A549 (cell line): Measurements from ENCODE around the gene BMAL1. TPM values are rescaled to one million over a fixed set of nuclear protein-coding genes. Genes with fewer than 3 reads are reported as not detected.

ENCODE experiments used
- ATAC-seq, 2 experiments: fragments of 200-7000 bp in 1 of 2; fragments of >200 bp in 1 of 2; cut with Nextera tagmentation in 1 of 2; cut with Tn5 transposase in 1 of 2; 3 replicates each; pipeline versions ENCODE4 v1.8.0 to v1.9.1; 2018 to 2020; ENCODE audit warnings: mild to moderate bottlenecking in 1 of 2, moderate library complexity in 1 of 2
- CTCF ChIA-PET: fragments of 300-600 bp; sonication (Branson Sonifier 250); formaldehyde crosslinking; extraction: SDS; loops from one replicate; lab custom pipeline; 2021; ENCODE audit warnings: antibody characterized with exemption, inconsistent platforms; lab: Yijun Ruan, JAX
- POLR2A ChIA-PET: fragments of 350-600 bp; formaldehyde crosslinking; extraction: SDS; loops from one replicate; lab custom pipeline; 2021; ENCODE audit warnings: antibody characterized with exemption, inconsistent platforms; lab: Yijun Ruan, JAX
- DNase-seq, 2 experiments: peaks; one replicate each; pipeline versions ENCODE4 v3.0.0 to v3.0.0-alpha.2; 2011 to 2016; ENCODE audit warnings: low read depth in 1 of 2, low spot score in 1 of 2
- FAIRE-seq: peaks from 2 replicates; lab custom pipeline; 2011; peaks lifted over from hg19 to GRCh38; lab: Jason Lieb, UNC
- H3K27ac ChIP-seq, 2 experiments: fragments of >200 bp; sonication (Bioruptor Twin); formaldehyde crosslinking; 3 replicates each; pipeline ENCODE4 v1.5.1; 2016 to 2017
- H3K4me1 ChIP-seq: fragments of >200 bp; sonication (Bioruptor Twin); formaldehyde crosslinking; 3 replicates; pipeline ENCODE4 v1.6.1; 2016
- H3K4me2 ChIP-seq: fragments of >200 bp; sonication (Bioruptor Twin); formaldehyde crosslinking; 3 replicates; pipeline ENCODE4 v1.6.1; 2016
- H3K4me3 ChIP-seq: fragments of >200 bp; sonication (Bioruptor Twin); formaldehyde crosslinking; 3 replicates; pipeline ENCODE4 v1.5.1; 2016
- H3K9me3 ChIP-seq: fragments of >200 bp; sonication (Bioruptor Twin); formaldehyde crosslinking; 3 replicates; pipeline ENCODE4 v1.6.1; 2016
- BHLHE40 ChIP-seq: IDR thresholded peaks from 2 replicates; pipeline ENCODE4 v1.6.1; 2012; ENCODE audit warnings: low read depth, low read length, inconsistent platforms
- CHD4 ChIP-seq: fragments of 200-600 bp; sonication (generic); IDR thresholded peaks from 2 replicates; pipeline ENCODE4 v1.6.1; 2016; ENCODE audit warnings: antibody characterized with exemption, mild to moderate bottlenecking, borderline replicate concordance
- FOSB ChIP-seq: fragments of 250-450 bp; sonication (Bioruptor Pico); IDR thresholded peaks from 2 replicates; pipeline ENCODE4 v1.5.0; 2020; ENCODE audit warnings: mild to moderate bottlenecking, moderate library complexity
- FOSL2 ChIP-seq, 2 experiments: fragments of 450-650 bp in 1 of 2; fragments of >200 bp in 1 of 2; sonication (Bioruptor Twin) in 1 of 2; formaldehyde crosslinking; IDR thresholded peaks; 2 replicates each; pipeline versions ENCODE4 v1.5.0 to v1.6.1; 2016 to 2020; ENCODE audit warnings: mild to moderate bottlenecking in 1 of 2, moderate library complexity in 1 of 2
- FOXS1 ChIP-seq: fragments of 250-450 bp; sonication (Bioruptor Pico); IDR thresholded peaks from 2 replicates; pipeline ENCODE4 v1.5.0; 2020; ENCODE audit warnings: mild to moderate bottlenecking, moderate library complexity
- HEYL ChIP-seq: fragments of 250-450 bp; sonication (Bioruptor Pico); IDR thresholded peaks from 2 replicates; pipeline ENCODE4 v1.8.0; 2021; ENCODE audit warnings: mild to moderate bottlenecking, moderate library complexity
- KDM1A ChIP-seq: fragments of 200-600 bp; sonication (generic); IDR thresholded peaks from 2 replicates; pipeline ENCODE4 v1.6.1; 2016; ENCODE audit warnings: low read depth, mild to moderate bottlenecking
- MAFK ChIP-seq: fragments of 450-650 bp; IDR thresholded peaks from 2 replicates; pipeline ENCODE4 v1.6.1; 2014; ENCODE audit not compliant: partially characterized antibody
- MYC ChIP-seq: IDR thresholded peaks from 2 replicates; pipeline ENCODE4 v1.6.1; 2012; ENCODE audit warnings: mild to moderate bottlenecking, inconsistent platforms, low read length, improper control_type of control experiment, borderline replicate concordance
- NR3C1 ChIP-seq: fragments of >200 bp; sonication (Bioruptor Twin); formaldehyde crosslinking; IDR thresholded peaks from 3 replicates; pipeline ENCODE4 v1.6.1; 2017
- POLR2AphosphoS2 ChIP-seq: conservative IDR thresholded peaks from 2 replicates; pipeline ENCODE4 v1.6.1; 2012; ENCODE audit warnings: low read length, improper control_type of control experiment, inconsistent platforms
- RFX5 ChIP-seq: fragments of 450-650 bp; IDR thresholded peaks from 2 replicates; pipeline ENCODE4 v1.7.1; 2014; ENCODE audit warnings: antibody characterized with exemption, mild to moderate bottlenecking, moderate library complexity
- RNF2 ChIP-seq: fragments of 200-600 bp; sonication (generic); IDR thresholded peaks from 2 replicates; pipeline ENCODE4 v1.6.1; 2016; ENCODE audit warnings: low read depth, mild to moderate bottlenecking, antibody characterized with exemption, moderate library complexity, borderline replicate concordance
- TP53 ChIP-seq: fragments of 250-450 bp; sonication (Bioruptor Pico); IDR thresholded peaks from 2 replicates; pipeline ENCODE4 v1.5.0; 2021; ENCODE audit warnings: mild to moderate bottlenecking, moderate library complexity
- ZC3H11A ChIP-seq: fragments of 450-650 bp; IDR thresholded peaks from 2 replicates; pipeline ENCODE4 v1.6.1; 2014; ENCODE audit warnings: antibody characterized with exemption, mild to moderate bottlenecking
- ZFP36 ChIP-seq: fragments of 450-650 bp; IDR thresholded peaks from 2 replicates; pipeline ENCODE4 v1.6.1; 2014; ENCODE audit warnings: borderline replicate concordance; ENCODE audit not compliant: partially characterized antibody
- ZSCAN20 ChIP-seq: fragments of 250-450 bp; sonication (Bioruptor Pico); IDR thresholded peaks from 2 replicates; pipeline ENCODE4 v1.8.0; 2022; ENCODE audit warnings: mild to moderate bottlenecking, moderate library complexity
- WGBS: methylation state at CpG from one replicate; pipeline ENCODE4 v1.1.6; 2017; ENCODE audit errors: missing lambda C conversion rate; 5-methylcytosine and 5-hydroxymethylcytosine counted together
- polyA plus RNA-seq, 4 experiments: library from polyadenylated mRNA; depleted of rRNA in 3 of 4; stranded (reverse); fragments of >200 nt; fragmentation: RNase III in 1 of 4; extraction: RNeasy Plus Mini Kit Qiagen cat#74134 plus additional on column Dnase treatment in 1 of 4; gene quantifications; 2 replicates in 3 of 4; 3 replicates in 1 of 4; pipeline ENCODE4 v1.2.3, GENCODE V29; 2011 to 2017
- TF ChIP-seq, protein P1 (sequence below): fragments of >200 bp; sonication (Bioruptor Twin); formaldehyde crosslinking; IDR thresholded peaks from 2 replicates; pipeline ENCODE4 v1.6.1; 2016
- TF ChIP-seq, protein P2 (sequence below): fragments of 250-450 bp; sonication (Bioruptor Pico); IDR thresholded peaks from 2 replicates; pipeline ENCODE4 v1.5.0; 2021; ENCODE audit warnings: mild to moderate bottlenecking, moderate library complexity, borderline replicate concordance
- TF ChIP-seq, protein P3 (sequence below): fragments of >200 bp; sonication (Bioruptor Twin); formaldehyde crosslinking; IDR thresholded peaks from 3 replicates; pipeline ENCODE4 v1.5.1; 2016
- TF ChIP-seq, protein P4 (sequence below): fragments of 250-450 bp; sonication (Bioruptor Pico); IDR thresholded peaks from 2 replicates; pipeline ENCODE4 v1.5.0; 2020; ENCODE audit warnings: low read depth, mild to moderate bottlenecking, moderate library complexity
- TF ChIP-seq, protein P5 (sequence below): fragments of 450-650 bp; IDR thresholded peaks from 2 replicates; pipeline ENCODE4 v1.6.1; 2014; ENCODE audit warnings: antibody characterized with exemption
- TF ChIP-seq, protein P6 (sequence below): fragments of 150-350 bp; IDR thresholded peaks from 2 replicates; pipeline ENCODE4 v1.6.1; 2014; ENCODE audit warnings: low read depth, mild to moderate bottlenecking, low read length
- TF ChIP-seq, protein P7 (sequence below): IDR thresholded peaks from 2 replicates; pipeline ENCODE4 v1.6.1; 2012; ENCODE audit warnings: low read depth, borderline replicate concordance

Gene BMAL1
- polyA plus RNA-seq, 2 of the 4 experiments (the other 2 are of a cell fraction), result 28.6 to 29.2 TPM

DNA sequence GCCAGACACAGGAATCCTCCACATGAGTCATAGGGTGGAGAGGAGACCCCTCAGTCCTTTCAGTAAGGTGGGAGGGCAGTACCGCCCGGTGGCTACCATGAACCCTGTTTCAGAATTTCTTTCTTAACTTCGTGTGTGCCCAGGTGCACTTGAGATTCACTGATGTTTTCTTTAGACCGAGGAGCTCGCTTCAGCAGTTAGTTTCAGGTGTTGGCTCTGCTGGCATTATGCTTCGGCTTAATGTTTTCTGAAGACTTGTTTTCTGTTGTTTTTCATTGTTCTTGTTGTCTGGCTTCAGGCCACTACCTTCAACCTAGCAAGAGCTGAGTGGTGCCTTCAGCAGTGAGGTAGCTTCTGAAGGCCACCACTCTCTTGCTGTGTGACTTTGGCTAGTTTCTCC is 71.5 kb downstream of the BMAL1 start:
- ATAC-seq (no peak), FAIRE-seq (no peak), DNase-seq (no peak)
- Histone ChIP-seq H3K27ac (no peak overlapping the region), H3K4me1 (peaks cover 3% of the 10 kb centered on the region), H3K9me3 (no peaks in the 10 kb centered on the region), H3K4me3 (no peak overlapping the region), H3K4me2 (no peak overlapping the region)
- no peak for TF ChIP-seq HEYL (CRISPR knock-in tag)
- TF ChIP-seq ZFP36, result no peak
- TF ChIP-seq, protein P1, sequence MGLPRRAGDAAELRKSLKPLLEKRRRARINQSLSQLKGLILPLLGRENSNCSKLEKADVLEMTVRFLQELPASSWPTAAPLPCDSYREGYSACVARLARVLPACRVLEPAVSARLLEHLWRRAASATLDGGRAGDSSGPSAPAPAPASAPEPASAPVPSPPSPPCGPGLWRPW, result no peak
- TF ChIP-seq CHD4, result no peak
- TF ChIP-seq NR3C1, result no peak
- TF ChIP-seq, protein P2, sequence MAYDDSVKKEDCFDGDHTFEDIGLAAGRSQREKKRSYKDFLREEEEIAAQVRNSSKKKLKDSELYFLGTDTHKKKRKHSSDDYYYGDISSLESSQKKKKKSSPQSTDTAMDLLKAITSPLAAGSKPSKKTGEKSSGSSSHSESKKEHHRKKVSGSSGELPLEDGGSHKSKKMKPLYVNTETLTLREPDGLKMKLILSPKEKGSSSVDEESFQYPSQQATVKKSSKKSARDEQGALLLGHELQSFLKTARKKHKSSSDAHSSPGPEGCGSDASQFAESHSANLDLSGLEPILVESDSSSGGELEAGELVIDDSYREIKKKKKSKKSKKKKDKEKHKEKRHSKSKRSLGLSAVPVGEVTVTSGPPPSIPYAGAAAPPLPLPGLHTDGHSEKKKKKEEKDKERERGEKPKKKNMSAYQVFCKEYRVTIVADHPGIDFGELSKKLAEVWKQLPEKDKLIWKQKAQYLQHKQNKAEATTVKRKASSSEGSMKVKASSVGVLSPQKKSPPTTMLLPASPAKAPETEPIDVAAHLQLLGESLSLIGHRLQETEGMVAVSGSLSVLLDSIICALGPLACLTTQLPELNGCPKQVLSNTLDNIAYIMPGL, result no peak
- CTCF ChIA-PET, result interaction anchor here (0.6 to 6.3 kb wide), 3 partner anchors 28 to 141 kb away, joined by 3 to 56 read pairs (median 5); no protein-coding TSS in a partner anchor
- WGBS, result 92% methylated on average over 6 of the region's 6 CpGs
- POLR2A ChIA-PET, result no interaction called here

DNA sequence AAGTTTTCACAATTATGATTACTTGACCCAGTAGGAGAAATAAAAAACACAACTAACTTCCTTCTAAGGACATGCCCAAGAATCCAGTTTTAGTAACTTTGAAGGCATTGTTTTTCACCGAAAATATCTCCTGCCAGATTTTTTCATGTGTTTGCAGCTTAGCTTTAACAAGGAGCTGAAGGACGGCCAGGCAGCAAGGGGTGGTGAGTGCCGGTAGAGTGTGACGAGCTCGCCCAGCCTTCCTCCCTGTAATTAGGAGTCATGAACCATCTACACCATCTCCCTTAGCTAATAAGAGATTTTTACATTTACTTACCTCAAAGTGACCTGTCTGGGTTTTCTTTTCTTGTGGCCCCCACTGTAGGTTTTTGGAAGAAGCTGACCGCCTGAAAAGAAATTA is 72.0 kb downstream of the BMAL1 start:
- CTCF ChIA-PET, result interaction anchor here (0.6 to 6.3 kb wide), 4 partner anchors 29 to 142 kb away, joined by 3 to 56 read pairs (median 4); no protein-coding TSS in a partner anchor
- no peaks in the 10 kb centered on the region for H3K9me3 ChIP-seq
- DNase-seq (no peak), FAIRE-seq (no peak), ATAC-seq (no peak)
- no peak overlapping the region for H3K4me3 ChIP-seq
- H3K4me2 ChIP-seq, result no peak overlapping the region
- TF ChIP-seq RNF2 (no peak), FOSL2 (IDR thresholded peaks at IDR 0.05) (no peak), FOSL2 (CRISPR knock-in tag; IDR thresholded peaks at IDR 0.05) (no peak), MAFK (no peak), NR3C1 (no peak), BHLHE40 (no peak), ZSCAN20 (CRISPR knock-in tag) (no peak), POLR2AphosphoS2 (no peak)
- TF ChIP-seq, protein P3, sequence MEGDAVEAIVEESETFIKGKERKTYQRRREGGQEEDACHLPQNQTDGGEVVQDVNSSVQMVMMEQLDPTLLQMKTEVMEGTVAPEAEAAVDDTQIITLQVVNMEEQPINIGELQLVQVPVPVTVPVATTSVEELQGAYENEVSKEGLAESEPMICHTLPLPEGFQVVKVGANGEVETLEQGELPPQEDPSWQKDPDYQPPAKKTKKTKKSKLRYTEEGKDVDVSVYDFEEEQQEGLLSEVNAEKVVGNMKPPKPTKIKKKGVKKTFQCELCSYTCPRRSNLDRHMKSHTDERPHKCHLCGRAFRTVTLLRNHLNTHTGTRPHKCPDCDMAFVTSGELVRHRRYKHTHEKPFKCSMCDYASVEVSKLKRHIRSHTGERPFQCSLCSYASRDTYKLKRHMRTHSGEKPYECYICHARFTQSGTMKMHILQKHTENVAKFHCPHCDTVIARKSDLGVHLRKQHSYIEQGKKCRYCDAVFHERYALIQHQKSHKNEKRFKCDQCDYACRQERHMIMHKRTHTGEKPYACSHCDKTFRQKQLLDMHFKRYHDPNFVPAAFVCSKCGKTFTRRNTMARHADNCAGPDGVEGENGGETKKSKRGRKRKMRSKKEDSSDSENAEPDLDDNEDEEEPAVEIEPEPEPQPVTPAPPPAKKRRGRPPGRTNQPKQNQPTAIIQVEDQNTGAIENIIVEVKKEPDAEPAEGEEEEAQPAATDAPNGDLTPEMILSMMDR, result no peak
- WGBS, result 82% methylated on average over 6 of the region's 6 CpGs
- H3K27ac ChIP-seq, result no peak overlapping the region
- peaks cover under 1% of the 10 kb centered on the region; the same call in 1 of the 3 replicates for H3K4me1 ChIP-seq
- POLR2A ChIA-PET, result no interaction called here

DNA sequence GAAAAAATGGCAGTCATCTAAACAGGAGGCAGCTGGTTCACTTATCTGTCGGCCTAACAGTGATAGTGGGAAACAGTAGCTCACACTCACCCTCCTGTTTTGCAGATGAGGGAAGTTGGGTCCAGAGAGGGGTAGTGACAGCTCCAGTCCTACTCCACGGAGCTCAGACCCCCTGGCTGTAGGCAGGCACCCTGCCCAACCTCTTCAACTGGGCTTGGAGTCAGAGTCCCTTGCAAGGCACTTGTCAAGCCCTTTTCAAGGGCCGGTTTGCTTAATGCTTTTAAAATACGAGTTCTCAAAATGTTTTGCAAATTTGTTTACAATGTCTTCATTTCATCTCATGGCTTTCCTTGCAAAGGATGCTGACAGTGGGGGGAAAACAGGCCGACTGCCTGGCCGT is 75.1 kb downstream of the BMAL1 start:
- no peak for FAIRE-seq
- no peak for ATAC-seq
- ChIA-PET POLR2A (no interaction called here), CTCF (interaction anchor here (1.5 to 6.3 kb wide), 6 partner anchors 8 to 142 kb away, joined by 3 to 56 read pairs (median 8); no protein-coding TSS in a partner anchor)
- no peak overlapping the region for H3K4me3 ChIP-seq
- 78% methylated on average over 6 of the region's 6 CpGs for WGBS
- H3K9me3 ChIP-seq, result no peaks in the 10 kb centered on the region
- no peak for DNase-seq
- H3K4me1 ChIP-seq, result no peaks in the 10 kb centered on the region
- H3K27ac ChIP-seq, result no peak overlapping the region
- no peak overlapping the region for H3K4me2 ChIP-seq
- no peak for TF ChIP-seq FOSB
- no peak for TF ChIP-seq ZC3H11A
- no peak for TF ChIP-seq POLR2AphosphoS2
- no peak for TF ChIP-seq HEYL (CRISPR knock-in tag)
- TF ChIP-seq, protein P4, sequence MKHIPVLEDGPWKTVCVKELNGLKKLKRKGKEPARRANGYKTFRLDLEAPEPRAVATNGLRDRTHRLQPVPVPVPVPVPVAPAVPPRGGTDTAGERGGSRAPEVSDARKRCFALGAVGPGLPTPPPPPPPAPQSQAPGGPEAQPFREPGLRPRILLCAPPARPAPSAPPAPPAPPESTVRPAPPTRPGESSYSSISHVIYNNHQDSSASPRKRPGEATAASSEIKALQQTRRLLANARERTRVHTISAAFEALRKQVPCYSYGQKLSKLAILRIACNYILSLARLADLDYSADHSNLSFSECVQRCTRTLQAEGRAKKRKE (CRISPR knock-in tag), result no peak
- no peak for TF ChIP-seq KDM1A
- TF ChIP-seq RFX5, result no peak
- TF ChIP-seq TP53 (CRISPR knock-in tag), result no peak
- TF ChIP-seq FOSL2 (IDR thresholded peaks at IDR 0.05), result no peak
- no peak for TF ChIP-seq FOSL2 (CRISPR knock-in tag; IDR thresholded peaks at IDR 0.05)
- TF ChIP-seq, protein P5, sequence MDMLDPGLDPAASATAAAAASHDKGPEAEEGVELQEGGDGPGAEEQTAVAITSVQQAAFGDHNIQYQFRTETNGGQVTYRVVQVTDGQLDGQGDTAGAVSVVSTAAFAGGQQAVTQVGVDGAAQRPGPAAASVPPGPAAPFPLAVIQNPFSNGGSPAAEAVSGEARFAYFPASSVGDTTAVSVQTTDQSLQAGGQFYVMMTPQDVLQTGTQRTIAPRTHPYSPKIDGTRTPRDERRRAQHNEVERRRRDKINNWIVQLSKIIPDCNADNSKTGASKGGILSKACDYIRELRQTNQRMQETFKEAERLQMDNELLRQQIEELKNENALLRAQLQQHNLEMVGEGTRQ, result no peak
- TF ChIP-seq, protein P6, sequence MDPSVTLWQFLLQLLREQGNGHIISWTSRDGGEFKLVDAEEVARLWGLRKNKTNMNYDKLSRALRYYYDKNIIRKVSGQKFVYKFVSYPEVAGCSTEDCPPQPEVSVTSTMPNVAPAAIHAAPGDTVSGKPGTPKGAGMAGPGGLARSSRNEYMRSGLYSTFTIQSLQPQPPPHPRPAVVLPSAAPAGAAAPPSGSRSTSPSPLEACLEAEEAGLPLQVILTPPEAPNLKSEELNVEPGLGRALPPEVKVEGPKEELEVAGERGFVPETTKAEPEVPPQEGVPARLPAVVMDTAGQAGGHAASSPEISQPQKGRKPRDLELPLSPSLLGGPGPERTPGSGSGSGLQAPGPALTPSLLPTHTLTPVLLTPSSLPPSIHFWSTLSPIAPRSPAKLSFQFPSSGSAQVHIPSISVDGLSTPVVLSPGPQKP, result no peak
- TF ChIP-seq FOXS1, result no peak
- TF ChIP-seq MYC, result no peak
- TF ChIP-seq, protein P7, sequence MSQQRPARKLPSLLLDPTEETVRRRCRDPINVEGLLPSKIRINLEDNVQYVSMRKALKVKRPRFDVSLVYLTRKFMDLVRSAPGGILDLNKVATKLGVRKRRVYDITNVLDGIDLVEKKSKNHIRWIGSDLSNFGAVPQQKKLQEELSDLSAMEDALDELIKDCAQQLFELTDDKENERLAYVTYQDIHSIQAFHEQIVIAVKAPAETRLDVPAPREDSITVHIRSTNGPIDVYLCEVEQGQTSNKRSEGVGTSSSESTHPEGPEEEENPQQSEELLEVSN, result no peak
